Myocyte (in vitro differentiated cells): ENCODE results near the gene ACSL4. TPM values are rescaled to one million over a fixed set of nuclear protein-coding genes. Genes with fewer than 3 reads are reported as not detected.
"Not testable (repeated sequence)": the region's sequence is repeated elsewhere in the genome, so short reads cannot be mapped to it uniquely, and the experiment has no call there.

ENCODE experiments used
- DNase-seq: peaks from one replicate; pipeline ENCODE4 v3.0.0-alpha.2; 2012; ENCODE audit warnings: low read depth
- total RNA-seq: library from RNA; depleted of rRNA; stranded (reverse); fragments of >200 nt; gene quantifications from 2 replicates; pipeline ENCODE4 v1.2.3, GENCODE V29; 2014

Gene ACSL4
- total RNA-seq, 1 donor from 2014 or later, result 151 TPM

DNA sequence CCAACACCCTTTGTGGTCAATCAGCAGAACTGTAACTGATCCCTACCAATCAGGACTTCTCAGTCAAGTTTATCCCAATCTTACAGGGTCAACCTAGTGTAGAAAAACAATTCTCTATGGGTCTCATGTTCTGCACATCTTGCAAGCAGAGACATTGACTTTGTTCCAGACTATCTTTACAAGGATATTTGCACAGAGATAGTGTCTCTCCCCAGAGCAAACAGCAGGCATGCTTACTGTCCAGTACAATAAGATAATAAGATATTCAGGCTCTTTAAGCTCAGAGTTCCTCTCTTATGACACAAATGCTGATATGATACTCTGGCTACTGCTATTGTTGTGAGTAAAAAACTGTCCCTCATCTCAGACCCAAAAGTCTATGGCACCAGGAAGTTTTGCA is 53.2 kb downstream of the ACSL4 start:
- DNase-seq, result no peak

DNA sequence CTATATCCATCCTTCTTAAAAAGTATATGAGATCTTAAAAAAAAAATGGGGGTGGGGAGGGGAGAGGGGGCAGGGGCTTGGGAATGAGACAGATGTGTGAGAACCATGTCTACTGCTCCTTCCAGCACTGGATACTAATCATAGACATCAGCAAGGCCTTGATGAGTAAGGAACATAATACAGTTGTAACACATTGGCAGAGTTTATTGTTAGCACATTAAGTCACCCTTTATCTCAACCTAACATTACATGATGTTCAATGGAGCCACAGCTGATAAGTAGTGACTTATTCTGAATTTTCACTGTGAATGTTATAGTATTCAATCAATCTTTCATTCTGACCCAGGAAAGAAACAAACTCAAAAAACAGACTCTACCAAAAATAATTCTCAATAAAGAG is 60.8 kb downstream of the ACSL4 start:
- peak; percentile 23 for DNase-seq

DNA sequence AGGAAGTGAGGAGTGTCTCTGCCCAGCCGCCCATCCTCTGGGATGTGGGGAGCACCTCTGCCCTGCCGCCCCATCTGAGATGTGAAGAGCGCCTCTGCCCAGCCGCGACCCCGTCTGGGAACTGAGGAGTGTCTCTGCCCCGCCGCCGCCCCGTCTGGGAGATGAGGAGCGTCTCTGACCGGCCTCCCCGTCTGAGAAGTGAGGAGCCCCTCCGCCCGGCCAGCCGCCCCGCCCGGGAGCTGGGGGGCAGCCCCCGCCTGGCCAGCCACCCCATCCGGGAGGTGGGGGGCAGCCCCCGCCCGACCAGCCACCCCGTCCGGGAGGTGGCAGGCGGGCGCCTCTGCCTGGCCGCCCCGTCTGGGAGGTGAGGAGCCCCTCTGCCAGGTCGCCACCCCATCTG is 61.9 kb downstream of the ACSL4 start:
- not testable (repeated sequence) for DNase-seq

DNA sequence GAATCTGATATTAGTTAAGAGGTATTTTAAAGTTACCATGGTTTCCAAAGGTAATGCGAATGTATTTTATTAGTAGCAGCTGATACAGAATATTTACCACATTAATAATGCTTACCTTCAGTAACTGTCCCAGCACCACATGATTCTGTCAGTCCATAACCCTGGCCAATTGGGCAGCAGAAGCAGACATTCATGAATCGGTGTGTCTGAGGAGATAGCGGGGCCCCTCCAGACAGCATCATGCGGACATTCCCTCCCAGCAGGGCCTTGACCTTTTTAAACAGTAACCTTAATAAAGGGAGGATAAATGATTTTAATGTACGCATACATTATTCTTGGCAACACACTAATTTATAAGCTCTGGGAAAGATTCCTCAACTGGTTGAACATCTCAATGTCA is 65.1 kb downstream of the ACSL4 start:
- DNase-seq, result no peak

DNA sequence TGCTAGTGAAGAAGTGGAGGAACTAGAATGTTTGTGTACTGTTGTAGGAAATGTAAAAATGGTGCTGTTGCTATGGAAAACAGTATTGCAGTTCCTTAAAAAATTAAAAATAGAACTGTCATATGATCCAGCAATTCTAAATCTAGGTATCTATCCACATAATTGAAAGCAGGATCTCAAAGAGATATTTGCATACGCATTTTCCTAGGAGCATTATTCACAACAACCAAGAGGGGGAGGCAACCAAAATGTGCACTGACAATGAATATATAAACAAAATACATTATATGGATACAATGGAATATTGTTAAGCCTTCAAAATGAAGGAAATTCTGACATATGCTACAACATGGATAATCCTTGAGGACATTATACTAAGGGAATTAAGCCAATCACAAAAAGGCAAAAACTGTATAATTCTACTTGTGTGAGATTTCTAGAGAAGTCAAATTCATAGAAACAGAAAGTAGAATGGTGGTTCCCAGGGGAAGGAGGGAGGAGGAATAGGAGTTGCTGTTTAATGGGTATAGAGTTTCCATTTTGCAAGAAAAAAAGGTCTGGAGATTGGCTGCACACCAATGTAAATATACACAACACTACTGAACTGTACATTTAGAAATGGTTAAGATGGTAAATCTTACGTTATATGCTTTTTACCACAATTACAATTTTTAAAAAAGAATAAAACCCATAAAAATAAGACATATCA is 72.5 kb downstream of the ACSL4 start:
- DNase-seq, result no peak

DNA sequence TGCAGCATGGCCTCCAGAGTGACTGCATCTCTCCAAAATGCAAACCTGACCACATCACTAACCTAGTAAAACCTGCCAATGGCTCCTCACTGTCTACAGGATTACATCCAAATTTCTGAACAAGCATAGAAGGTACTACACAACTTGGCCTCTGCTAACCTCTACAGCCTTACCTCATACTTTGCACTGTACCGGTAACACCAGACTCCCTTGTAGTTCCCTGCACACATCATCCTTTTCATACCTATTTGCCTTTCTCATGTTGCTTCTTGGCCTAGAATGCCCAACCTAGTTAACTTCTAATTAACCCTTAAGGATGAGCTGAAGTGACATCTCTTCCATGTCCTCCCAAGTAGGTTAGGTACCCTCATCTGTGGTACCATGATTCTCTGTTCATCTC is 74.7 kb downstream of the ACSL4 start:
- DNase-seq, result no peak

DNA sequence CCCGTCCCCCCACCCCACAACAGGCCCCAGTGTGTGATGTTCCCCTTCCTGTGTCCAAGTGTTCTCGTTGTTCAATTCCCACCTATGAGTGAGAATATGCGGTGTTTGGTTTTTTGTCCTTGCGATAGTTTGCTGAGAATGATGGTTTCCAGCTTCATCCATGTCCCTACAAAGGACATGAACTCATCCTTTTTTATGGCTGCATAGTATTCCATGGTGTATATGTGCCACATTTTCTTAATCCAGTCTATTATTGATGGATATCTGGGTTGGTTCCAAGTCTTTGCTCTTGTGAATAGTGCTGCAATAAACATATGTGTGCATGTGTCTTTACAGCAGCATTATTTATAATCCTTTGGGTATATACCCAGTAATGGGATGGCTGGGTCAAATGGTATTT is 75.7 kb downstream of the ACSL4 start:
- not testable (repeated sequence) for DNase-seq

DNA sequence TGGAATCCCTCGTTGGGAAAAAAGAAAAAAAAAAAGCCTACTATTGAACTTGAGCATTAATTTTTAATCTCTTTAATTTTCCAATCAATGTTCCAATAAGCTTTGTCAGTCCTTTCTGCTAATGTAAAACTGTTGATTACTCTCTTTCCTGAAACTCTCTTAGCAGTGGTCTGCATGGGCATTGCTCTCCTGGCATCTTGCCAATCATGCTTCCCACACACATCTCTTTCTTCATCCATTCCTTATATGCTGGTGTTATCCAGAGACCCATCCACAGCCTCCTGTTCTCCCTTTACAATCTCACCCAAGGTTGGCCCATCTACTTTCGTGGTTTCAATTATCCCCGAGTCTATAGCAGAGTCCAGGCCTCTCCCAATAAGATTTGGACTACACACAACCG is 76.3 kb downstream of the ACSL4 start:
- no peak for DNase-seq

DNA sequence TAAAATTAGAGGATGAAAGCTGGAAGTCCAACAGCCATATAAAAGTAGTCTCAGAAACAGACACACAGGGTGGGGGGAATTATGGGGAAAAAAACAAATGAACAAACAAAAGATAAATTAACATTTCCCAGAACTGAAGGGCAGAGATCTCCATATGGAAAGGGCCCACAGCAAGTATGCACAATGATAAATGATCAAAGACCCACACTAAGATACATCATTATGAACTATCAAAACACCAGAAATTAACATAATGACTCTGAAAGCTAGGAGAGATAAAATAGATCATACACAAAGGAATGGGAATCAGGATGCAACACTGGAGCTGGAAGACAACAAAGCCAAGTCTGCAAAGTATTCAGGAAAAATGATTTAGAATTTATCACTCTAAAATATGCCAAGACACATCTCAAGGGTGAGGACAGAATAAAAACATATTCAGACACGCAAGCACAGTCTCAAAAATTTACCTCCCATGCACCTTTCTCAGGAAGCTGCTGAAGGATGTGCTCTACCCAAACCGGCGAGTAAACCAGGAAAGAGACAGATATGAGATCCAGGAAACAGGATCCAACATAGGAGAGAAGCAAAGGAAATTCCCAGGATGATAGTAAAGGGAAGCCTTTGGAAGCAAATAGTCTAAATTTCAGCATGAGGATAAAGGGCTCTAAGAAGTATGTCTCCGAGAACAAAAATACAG is 77.4 kb downstream of the ACSL4 start:
- no peak for DNase-seq

DNA sequence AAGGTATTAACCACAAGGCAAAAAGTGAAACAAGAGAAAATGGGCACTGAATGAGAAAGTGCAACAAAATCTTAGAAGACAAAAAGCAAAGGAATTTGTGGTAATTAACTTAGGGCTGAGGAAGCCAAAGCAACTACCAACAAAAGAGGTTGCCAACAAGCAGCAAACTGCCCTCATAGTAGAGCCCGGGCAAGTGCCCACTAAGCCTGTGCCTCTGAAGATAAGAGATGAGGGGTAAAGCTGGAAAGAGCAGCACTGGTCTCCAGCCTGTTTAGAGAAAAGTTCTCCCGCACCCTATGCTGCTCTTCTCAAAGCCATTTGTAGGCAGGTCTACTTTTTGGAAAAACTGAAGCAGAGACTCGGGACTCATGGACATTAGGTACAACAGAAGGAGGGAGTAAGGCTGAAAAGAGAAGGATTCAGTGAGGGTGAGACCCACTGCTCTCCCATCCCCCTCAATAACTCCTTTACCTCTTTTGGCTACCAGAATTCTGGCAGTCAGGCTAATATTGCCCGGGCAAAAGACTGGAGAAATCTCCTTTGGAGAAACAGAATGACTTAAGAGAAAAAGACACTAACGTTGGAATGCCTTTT is 78.4 kb downstream of the ACSL4 start:
- no peak for DNase-seq

DNA sequence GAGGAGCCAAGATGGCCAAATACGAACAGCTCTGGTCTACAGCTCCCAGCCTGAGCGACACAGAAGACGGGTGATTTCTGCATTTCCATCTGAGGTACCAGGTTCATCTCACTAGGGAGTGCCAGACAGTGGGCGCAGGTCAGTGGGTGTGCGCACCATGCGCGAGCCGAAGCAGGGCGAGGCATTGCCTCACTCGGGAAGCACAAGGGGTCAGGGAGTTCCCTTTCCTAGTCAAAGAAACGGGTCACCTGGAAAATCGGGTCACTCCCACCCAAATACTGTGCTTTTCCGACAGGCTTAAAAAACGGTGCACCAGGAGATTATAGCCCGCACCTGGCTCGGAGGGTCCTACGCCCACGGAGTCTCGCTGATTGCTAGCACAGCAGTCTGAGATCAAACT is 88.4 kb downstream of the ACSL4 start:
- DNase-seq, result not testable (repeated sequence)

DNA sequence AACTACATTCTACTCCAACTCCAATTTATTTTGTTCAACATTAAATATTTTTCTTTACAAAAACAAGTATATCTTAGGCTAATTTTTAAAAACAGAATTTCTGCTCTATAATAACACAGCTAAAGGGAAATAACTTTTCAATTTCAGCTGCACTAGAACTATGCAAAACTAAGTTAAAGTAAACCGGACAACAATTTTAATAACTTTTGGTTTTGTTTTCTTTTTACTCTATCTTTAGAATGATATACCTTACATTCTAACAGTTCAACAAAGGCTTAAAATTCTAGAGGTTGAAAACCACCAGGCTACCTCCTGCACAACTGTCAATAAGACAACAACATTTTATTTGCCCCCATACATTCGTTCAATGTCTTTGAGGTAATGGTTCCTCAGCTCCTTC is 89.4 kb downstream of the ACSL4 start:
- no peak for DNase-seq

DNA sequence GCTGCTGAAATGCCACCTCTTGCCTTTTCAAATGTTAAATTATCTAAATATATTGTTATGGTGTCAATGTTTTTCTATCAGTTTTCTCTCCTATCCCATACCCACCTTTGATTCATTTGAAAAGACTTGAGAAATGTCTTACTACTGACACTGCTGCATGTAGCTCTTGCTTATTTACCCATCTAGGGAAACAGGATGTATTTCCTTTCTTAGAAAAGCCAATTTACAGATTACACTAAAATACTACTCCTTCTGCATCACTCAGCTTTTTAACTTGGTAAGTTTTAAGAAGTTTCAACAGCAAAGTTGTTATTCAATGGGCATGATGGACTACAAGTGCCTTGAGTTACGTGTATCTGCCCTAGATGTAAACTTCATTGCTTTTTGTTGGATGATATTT is 94.9 kb downstream of the ACSL4 start:
- no peak for DNase-seq

DNA sequence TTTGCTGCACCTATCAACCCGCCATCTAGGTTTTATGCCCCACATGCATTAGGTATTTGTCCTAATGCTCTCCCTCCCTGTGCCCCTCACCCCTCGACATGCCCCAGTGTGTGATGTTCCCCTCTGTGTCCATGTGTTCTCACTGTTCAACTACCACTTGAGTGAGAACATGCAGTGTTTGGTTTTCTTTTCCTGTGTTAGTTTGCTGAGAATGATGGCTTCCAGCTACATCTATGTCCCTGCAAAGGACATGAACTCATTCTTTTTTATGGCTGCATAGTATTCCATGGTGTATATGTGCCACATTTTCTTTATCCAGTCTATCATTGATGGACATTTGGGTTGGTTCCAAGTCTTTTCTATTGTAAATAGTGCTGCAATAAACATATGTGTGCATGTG is 95.6 kb downstream of the ACSL4 start:
- DNase-seq, result not testable (repeated sequence)

DNA sequence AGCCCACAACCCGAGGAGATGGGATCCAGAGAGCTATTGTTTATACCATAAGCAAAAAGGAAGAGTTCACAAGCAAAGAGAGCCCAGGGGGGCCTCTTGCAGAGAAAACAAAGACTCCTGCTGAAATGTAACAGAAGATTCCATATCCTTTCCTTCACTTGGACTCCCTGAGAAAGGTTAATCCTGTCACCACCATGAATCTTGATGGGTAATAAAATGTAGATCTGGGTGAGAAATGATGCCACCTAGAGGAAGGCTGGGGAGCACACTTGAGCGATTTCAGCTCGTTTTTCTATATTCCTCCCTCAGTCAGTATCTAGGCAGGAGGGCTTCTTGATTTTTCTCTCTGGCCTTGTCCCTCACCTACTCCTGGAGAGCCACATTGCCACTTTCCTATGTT is 97.9 kb downstream of the ACSL4 start:
- peak; percentile 5 for DNase-seq

DNA sequence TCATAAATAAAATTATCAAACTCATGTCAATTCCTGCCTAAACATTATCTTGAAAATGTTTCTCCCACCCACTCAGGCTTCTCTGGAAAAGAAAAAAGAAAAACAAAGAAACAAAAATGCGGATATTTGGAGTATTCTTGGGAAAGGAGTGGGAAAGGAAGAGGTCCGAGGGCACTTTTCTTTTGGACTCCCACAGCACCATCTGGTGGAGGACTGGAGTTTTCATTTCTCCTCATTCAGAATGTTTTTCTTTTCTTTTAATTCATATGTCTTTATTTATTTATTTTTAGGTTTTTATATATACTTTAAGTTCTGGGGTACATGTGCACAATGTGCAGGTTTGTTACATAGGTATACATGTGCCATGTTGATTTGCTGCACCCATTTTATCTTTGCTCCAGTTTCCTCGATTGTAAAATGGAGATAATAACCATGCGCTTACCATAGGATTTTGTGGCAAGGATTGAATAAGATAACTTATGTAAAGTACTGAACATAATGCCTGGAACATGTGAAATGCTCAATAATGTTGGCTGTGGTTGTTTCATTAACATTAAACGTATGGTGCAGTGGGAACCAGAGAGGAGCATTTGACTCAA is 100.1 kb downstream of the ACSL4 start:
- DNase-seq, result peak; percentile 34

DNA sequence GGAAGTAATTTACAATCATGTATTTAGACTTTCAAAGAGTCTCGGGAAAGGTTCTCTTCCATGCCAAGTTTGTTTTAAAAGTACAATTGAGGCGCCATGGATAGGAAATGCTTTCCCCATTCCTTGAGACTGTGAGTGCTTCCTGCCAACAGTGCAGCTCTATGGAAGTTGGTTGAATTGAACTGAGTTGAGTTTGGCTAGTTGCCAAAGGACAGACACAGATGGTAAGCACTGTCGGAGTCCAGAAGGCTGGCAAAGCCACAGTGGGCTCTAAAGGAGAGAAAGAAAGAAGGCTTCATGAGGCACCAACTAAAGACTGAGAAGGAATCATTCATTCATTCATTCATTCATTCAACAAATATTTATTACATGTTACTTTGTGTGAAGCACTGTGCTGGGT is 103.7 kb downstream of the ACSL4 start:
- peak; percentile 57 for DNase-seq

DNA sequence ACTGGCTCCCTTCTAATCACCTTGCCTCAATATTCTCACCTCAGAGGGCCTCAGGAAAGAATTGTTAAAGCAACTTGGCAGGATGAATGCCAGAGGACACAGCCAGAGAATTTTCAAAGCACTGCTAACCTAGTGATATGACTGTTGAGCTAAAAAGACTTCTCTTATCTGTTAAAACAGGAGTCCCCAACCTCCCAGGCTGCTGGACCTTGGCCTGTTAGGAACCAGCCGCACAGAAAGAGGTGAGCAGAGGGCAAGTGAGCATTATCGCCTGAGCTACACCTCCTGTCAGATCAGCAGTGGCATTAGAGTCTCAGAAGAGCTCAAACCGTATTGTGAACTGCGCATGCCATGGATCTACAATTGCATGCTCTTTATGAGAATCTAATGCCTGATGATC is 106.4 kb downstream of the ACSL4 start:
- no peak for DNase-seq

DNA sequence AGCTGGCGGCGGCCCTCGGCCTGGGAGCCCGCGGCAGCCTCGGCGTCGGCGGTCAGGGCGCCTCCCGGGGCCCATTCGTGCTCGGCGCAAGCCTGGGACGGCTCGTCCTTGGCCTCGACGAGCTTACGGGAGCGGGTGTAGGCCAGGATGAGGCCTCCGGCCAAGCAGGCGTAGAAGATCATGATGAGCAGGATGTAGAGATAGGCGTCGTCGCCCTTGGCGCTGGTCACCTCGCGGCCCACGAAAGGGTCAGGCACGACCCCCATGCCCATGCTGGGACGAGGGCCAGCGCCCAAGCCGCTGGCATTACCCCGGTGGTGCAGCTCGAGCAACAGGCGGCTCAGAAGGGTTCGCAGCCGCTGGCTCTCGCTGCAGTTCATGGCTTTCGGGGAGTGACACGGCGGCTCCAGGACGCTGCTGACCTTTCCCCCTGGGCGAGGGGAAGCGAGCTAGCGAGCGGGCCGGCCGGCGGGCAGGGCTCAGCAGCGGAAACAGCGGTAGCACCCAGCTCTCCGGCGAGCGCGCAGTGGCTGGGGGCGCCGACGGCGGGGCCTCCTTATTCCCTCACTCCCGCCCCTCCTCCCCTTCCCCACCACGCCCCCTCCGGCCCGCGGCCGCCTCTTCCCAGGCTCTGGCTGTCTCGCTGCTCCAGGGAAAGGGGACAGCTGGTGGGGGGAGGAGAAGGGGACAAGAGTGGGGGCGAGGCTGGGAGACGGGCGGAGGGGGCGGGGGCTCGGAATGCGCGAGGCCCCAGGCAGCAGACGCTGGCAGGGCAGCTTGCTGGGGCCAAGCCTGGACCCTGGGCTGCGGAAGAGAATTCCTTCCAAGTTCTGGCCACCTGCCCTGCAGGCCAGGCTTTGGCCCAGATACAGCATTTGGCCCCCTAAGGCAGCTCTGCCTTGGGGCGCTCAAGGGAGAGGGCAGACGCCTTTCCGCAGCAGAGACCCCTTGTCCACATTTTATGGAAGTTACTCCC is 108.1 kb downstream of the ACSL4 start, which contains the start of gene KCNE5:
Gene KCNE5 (minus strand): TSS at position 532 of the 976 bp plus-strand sequence. CDS start 152 bp downstream, at position 380.
- peak; percentile 4 for DNase-seq

DNA sequence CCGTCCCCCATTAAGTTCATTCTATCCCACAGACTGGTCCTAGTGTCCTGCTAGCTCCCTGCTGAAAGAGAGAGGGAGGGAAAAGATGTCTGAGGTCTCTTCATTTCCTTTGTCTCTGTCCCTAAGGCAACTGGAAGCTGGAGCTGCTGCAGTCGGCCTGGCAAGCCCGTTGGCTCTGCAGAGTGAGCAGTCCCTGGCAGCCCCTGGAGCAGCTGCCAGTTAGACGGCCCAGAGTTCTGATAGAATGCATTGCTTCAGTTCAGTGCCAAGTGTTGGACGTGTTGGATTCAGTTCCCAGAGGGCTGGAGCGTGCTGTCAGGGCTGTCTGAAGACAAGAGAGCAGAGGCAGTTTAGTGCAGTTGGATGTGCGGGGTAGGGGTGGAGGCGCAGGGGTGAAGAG is 109.1 kb downstream of the ACSL4 start:
- no peak for DNase-seq

DNA sequence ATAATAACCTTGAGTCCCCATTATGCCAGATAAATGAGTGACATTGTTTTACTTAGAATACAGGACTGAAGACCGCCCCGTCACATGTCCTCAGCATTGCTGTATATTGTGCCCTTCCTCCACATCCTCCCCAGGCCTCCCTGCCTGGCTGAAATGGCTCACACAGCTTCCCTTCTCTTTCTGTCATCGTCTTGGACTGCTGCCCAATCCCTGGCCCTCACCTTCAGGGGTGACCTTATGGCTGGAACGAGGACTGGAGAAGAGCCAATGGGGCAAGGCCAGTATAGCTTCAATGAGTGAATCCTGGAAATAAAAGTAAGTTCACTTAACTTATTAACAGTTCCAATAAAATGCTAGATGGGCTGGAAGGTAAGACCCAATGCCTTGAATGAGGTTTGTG is 110.8 kb downstream of the ACSL4 start:
- DNase-seq, result no peak
